VCaP (cell line): ENCODE measurements around the gene AJM1.
A peak's percentile ranks its signal among the peaks of the same experiment; 100 is the strongest.
"Not testable (repeated sequence)": the region's sequence is repeated elsewhere in the genome, so short reads cannot be mapped to it uniquely, and the experiment has no call there.

Experiments used
- H3K27ac ChIP-seq: fragments of 450-650 bp; 2 replicates; pipeline ENCODE4 v1.5.1; 2017
- TF ChIP-seq, protein P1 (sequence below): fragments of 450-650 bp; conservative IDR thresholded peaks from 2 replicates; pipeline ENCODE4 v1.5.1; 2017; ENCODE audit warnings: mild to moderate bottlenecking, moderate library complexity

The AJM1 gene

DNA sequence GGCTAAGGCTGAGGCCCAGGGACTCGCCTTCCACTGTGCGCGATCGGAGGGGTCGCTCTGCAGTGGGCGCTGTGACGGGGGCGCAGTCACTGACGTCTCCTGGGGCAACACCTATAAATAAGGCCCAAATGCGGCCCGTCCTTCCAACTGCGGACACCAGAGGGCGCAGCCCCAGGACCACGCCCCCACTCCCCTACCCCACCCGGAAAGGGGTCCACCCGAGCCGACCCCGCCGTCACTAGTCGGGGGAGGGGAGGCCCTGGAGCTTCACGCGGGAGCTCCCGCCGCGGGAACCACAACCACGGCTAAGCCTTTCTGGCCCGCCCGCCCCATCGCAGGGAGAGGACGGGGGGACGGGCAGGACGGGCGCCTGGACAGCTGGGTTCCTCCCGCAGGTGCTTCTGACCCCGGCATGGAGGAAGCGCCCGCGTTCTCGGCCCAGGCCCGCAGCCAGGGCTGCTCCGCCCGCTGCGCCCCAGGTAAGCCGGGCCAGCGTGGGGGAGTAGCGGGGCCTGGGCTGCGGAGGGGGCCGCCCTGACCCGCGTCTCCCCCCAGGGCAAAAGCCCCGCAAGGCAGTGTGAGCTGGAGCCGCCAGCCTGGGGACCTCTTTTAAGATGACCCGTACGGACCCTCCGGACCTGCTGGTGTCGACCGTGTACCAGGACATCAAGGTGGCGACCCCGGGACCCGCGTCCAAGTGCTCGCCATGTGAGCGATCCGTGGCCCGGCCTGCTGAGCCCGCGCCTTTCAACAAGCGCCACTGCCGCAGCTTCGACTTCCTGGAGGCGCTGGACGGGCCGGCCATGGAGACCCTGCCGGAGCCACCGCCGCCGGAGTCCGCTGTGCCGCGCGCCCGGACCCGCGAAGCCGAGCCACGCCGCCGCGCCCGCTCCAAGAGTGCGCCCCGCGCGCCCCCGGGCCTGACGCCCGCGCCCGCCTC lies 1.8 kb downstream of the AJM1 start:
- not testable (repeated sequence) for H3K27ac ChIP-seq

DNA sequence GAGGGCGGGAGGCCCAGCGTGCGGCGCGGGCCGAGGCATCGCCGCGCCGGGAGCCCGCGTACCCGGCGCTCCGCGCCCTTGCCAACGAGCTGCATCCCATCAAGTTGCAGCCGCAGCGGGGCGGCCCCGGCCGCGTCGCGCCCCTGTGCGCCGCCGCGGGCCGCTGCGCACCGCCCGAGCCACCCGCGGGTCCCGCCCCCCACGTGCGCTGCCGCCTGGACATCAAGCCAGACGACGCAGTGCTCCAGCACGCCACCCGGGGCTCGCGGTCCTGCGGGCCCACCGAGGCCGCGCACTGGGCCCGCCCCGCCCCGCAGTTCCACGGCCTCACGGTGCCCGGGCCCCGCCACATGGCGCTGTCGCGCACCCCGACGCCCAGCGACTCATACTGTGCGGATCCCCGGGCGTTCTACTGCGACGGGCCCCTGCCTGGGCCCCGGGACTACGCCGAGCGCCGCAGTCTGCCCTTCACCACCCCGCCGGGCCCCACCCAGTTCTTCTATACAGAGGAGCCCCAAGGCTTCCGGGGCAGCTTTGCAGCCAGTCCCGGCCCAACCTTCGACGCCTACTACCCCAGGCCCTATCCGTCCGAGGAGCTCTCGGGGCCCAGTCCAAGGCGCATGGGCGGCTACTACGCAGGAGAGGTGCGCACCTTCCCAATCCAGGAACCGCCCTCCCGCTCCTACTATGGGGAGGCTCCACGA lies 2.6 kb downstream of the AJM1 start:
- no peak overlapping the region for H3K27ac ChIP-seq
- TF ChIP-seq, protein P1, sequence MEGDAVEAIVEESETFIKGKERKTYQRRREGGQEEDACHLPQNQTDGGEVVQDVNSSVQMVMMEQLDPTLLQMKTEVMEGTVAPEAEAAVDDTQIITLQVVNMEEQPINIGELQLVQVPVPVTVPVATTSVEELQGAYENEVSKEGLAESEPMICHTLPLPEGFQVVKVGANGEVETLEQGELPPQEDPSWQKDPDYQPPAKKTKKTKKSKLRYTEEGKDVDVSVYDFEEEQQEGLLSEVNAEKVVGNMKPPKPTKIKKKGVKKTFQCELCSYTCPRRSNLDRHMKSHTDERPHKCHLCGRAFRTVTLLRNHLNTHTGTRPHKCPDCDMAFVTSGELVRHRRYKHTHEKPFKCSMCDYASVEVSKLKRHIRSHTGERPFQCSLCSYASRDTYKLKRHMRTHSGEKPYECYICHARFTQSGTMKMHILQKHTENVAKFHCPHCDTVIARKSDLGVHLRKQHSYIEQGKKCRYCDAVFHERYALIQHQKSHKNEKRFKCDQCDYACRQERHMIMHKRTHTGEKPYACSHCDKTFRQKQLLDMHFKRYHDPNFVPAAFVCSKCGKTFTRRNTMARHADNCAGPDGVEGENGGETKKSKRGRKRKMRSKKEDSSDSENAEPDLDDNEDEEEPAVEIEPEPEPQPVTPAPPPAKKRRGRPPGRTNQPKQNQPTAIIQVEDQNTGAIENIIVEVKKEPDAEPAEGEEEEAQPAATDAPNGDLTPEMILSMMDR: no peak

More for the DNA sequence above, 1.8 kb downstream of the AJM1 start:
- TF ChIP-seq, protein P1: peak; percentile 35

DNA sequence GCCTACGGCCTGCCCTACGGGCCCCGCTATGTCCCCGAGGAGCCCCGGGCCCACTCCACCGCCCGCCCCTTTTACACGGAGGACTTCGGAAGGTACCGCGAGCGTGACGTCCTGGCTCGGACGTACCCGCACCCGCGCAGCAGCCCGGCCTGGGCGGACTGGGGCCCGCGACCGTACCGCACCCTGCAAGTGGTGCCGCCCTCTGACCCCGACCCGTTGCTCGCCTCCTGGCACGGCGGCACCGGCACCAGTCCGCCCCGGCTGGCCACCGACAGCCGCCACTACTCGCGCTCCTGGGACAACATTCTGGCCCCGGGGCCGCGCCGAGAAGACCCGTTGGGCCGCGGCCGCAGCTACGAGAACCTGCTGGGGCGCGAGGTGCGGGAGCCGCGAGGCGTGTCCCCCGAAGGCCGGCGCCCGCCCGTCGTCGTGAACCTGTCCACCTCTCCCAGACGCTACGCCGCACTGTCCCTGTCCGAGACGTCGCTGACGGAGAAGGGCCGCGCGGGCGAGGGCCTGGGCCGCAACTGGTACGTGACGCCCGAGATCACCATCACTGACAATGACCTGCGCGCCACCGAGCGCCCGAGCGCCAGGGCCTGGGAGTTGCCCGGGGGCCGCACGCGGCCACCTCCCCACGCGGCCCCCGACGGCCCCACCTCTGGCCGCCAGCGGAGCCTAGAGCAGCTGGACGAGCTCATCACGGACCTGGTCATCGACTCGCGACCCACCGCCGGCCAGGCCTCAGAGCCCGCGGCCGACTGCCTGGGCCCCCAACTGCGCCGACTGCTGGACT lies 3.4 kb downstream of the AJM1 start:
- H3K27ac ChIP-seq: no peak overlapping the region
- TF ChIP-seq, protein P1: no peak

DNA sequence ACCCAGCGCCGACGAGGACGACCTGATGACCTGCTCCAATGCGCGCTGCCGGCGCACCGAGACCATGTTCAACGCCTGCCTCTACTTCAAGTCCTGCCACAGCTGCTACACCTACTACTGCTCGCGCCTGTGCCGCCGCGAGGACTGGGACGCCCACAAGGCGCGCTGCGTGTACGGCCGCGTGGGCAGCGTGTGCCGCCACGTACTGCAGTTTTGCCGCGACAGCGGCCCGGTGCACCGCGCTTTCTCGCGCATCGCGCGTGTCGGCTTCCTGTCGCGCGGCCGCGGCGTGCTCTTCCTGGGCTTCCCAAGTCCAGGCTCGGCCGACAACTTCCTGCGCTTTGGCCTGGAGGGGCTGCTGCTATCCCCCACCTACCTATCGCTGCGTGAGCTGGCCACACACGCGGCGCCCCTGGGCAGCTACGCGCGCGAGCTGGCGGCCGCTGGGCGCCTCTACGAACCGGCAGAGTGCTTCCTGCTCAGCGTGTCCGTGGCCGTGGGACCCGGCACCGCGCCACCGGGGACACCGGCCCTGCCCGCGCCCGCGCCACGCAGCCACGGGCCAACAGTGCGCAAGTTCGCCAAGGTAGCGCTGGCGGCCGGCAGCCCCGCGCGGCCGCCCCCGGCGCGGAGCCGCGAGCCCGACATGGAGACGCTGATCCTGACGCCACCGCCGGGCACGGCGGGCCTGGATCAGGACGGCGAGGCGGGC lies 4.3 kb downstream of the AJM1 start:
- H3K27ac ChIP-seq: peak overlapping the region; percentile 99; the same call in 1 of the 2 replicates
- TF ChIP-seq, protein P1: no peak

DNA sequence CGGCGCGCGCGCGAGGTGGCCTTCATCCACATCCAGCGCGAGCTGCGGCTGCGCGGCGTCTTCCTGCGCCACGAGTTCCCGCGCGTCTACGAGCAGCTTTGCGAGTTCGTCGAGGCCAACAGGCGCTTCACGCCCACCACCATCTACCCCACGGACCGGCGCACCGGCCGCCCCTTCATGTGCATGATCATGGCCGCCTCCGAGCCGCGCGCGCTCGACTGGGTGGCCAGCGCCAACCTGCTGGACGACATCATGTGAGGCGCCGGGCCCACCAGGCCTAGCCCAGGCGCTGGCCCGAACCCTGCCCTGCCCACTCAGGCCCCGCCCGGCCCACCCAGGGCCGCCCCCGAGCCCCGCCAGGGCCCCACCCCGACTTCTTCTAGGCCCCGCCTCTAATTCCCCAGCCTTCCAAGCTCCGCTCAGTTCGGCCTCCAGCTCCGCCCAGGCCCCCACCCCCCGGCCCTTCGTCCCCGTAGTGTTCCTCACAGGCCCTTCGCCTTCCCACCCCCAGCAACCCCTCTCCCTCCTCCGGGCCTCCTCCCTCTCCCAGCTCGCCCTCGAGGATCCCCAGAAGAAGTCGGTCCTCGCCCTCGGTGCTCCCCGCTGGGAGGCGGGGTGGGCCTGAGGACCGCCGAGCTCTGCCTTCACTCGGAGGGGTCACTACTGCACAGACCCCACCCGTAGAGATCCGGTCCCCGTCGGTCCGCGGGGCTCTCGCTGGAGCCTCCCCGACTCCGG lies 5.0 kb downstream of the AJM1 start:
- TF ChIP-seq, protein P1: no peak
- peak overlapping the region; percentile 99 for H3K27ac ChIP-seq

DNA sequence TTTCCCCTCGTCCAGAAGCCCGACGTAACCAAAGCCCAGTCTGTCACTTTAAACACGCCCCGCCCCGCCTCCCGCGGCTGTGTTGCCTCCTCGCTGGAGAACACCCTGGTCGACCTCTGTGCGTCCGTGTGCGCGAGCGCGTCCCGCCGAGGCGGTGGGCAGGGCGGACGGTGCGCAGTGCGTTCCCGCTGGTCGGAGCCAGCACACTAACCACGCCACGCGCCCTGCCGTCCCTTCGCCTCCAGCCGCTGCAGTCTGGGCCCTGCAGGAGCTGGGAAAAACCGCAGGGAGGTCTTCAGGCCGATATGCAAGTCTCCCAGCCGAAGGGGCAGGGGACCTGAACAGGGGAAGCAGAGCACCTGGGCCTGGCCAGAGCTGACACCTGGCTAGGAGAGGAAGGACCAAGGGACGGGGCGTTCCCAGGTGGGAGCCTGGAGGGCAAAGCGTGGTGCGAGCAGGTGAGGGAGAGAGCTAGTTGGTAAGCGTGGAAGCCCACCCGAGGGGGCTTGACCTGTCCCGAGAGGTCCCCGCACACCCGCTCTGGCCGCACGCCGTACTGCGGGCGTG lies 5.6 kb downstream of the AJM1 start:
- TF ChIP-seq, protein P1: no peak
- peak overlapping the region; percentile 99 for H3K27ac ChIP-seq
